Activated CD4-positive, CD25-positive, alpha-beta regulatory T cell (primary cell): ENCODE data around the gene CREG1.
"Not testable (repeated sequence)": the region's sequence is repeated elsewhere in the genome, so short reads cannot be mapped to it uniquely, and the experiment has no call there.

Experiments used
- DNase-seq, 4 experiments: peaks; one replicate each; lab custom pipeline; 2025; lab: John Stamatoyannopoulos, UW

CREG1 gene

GRCh38 chr1:167563579-167564246 lies 10.2 kb upstream of the CREG1 start:
- DNase-seq = no peak

- no peak for DNase-seq
These were observed 9.1 kb upstream of the CREG1 start for GRCh38 chr1:167562702-167563101.

DNA sequence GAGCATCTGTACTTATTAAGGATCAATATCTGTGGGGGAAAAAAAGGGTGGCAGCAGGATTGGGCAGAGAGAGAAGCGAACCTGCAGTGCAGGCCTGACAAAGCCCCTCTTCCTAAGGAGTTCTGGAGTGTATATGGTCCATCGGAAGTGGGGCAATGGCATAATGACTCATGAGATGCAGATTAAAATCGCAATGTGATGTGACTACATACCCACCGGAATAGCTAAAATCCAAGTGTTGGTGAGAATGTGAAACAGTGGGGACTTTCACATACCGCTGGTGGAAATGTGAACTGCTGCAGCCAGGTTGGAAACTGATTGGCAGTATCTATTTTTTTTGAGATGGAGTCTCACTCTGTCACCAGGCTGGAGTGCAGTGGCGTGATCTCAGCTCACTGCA lies 8.2 kb upstream of the CREG1 start:
- no peak for DNase-seq

- peak; percentile 27 to 51 (median 46) for DNase-seq
These were observed 2.6 kb upstream of the CREG1 start for GRCh38 chr1:167555971-167556714.

- DNase-seq = not testable (repeated sequence)
These were observed 1.5 kb upstream of the CREG1 start for GRCh38 chr1:167555072-167555471.

GRCh38 chr1:167554028-167554779 lies 642 bp upstream of the CREG1 start:
- DNase-seq = no peak

- DNase-seq = no peak
These were observed 2.2 kb downstream of the CREG1 start for GRCh38 chr1:167551362-167551761.

GRCh38 chr1:167548059-167548932 lies 5.3 kb downstream of the CREG1 start:
- DNase-seq = no peak

DNA sequence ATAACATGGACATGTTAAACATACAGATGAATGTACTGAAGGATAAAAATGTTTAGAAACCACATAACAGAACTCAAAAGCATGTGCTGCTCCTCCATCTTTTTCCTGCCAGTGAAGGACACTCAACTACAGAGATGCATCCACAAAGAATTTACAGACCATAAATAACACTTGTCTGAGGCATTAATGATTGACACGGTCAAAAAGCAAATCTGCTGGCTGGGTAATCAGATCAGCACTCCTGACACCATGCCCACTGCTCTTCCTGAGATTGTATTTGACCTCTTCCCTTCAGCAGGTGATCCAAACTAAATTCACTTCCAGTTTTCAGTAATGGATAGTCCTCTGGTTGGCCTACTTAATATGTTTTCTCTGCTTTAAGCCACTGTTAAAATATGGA lies 6.6 kb downstream of the CREG1 start:
- DNase-seq = no peak

GRCh38 chr1:167545349-167545748 lies 8.2 kb downstream of the CREG1 start:
- DNase-seq = no peak

- no peak for DNase-seq
These were observed 9.0 kb downstream of the CREG1 start for GRCh38 chr1:167544447-167545093.

DNA sequence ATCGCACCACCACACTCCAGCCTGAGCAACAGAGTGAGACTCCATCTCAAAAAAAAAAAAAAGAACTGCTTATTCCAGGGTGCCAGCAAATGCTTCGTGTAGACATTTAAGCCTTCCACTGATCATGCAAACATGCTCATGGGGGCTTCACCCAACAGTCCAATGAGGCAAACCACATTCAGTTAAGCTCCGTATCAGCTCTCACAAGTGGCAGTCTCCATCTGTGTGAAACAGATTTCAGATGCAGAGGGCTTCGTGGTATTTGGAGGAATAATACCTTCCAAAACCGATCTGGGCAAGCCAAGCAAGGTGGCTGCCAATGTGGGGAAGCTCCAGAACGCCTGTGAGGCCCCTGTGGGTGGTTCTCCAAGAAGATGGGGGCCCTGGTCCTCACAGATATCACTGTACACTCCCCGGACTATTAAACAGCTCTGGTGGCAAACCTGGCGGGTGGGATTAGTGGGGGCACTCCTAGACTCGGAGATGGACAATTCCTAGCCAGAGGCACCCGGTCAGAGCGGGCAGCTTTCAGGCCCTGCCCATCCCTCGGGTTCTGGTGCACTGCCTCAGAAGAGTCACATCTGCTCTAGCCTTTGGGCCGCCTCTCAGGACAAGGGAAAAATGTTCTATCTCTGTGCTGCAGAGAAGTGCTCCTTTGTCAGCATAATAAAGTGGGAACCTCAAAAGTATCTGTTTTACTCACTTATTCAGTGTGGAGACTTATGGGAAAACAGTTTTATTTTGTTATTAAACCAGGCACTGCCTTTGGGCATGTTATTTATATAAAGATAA lies 10.2 kb downstream of the CREG1 start:
- no peak for DNase-seq

GRCh38 chr1:167542109-167543032 lies 11.2 kb downstream of the CREG1 start:
- DNase-seq = no peak

- no peak for DNase-seq
These were observed 12.0 kb downstream of the CREG1 start for GRCh38 chr1:167541610-167542009.

GRCh38 chr1:167541003-167541402 lies 12.6 kb downstream of the CREG1 start:
- no peak for DNase-seq

DNA sequence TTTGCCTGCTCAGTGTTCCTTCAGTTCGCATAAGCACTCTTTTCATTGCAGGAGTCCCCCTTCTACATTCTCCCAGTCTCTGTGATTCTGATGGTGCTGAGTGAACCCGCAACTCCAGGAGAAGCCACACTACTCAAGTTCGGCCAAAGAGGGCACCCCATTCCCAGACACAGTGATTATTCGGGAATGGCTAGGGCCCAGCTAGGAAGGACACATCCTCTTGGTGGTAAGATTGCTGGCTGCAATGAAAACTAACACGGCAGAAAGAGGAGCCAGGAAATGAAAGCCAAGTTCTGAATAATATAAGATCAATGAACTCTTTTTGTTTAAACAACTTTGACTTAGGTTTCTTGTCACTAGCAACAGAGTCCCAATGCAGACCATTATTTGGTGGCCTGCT lies 14.9 kb downstream of the CREG1 start:
- DNase-seq = no peak

- DNase-seq = peak; percentile 18 to 52 (median 24)
These were observed 19.7 kb downstream of the CREG1 start for GRCh38 chr1:167533851-167534300.

DNA sequence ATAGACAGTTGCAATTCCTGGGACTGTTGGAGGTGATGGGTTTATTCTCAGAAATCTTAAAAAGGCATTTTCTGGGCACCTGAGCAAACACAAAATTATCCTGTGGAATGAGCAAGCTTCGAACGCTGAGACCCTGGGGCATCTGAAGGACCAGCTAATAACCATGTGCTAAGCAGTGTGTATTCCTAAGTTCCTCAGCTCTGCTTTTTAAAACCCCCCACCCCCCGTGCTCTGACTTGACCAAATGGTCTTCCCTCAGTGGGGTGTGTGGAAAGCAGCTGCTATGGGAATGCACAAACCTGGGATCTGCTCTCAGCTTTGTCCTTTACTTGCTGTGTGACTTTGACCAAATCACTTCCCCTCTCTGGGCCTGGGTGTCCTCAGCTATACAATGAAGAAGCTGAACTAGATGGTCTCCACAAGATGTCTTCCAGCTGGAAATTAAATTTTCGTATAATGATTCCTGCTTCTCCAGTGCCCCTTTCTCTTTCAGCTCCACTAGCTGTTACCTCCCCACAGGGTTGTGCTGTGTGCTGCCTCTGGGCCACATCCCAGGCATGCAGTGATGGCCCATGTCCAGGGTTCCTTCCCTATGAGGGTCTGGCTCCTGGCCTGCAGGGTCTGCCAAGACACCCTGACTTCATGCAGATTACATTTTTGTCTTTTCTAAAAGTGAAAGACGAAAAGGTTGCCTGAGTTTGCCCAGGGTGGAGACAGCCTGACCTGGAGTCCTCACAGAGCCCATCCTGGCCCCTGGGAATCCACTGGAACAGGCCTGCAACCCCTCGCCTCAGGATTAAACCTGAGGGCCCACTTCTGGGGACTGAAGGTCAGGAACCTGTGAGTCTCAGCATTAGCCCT lies 20.4 kb downstream of the CREG1 start:
- no peak for DNase-seq
